ENCODE results near the gene MRPL39.

Gene MRPL39

DNA sequence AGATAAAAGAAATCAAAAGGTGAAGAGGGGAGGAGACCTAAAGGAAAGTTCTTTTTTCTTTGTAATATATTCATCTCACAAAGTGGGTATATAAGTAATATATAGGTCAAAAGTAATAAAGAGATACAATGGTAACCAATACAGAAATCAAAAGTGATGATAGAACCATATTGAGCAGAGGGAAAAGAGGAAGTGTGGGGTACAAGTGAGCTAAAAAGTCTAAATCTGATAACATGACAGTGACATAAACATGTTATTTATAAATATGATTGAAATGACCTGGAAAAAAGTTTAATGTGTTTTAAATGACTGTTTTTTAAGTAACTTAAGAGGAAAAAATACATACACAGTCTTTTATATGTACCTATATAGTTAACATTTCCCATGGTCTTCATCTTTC, 70.5 kb downstream of the MRPL39 start:
- no peak for DNase-seq

DNA sequence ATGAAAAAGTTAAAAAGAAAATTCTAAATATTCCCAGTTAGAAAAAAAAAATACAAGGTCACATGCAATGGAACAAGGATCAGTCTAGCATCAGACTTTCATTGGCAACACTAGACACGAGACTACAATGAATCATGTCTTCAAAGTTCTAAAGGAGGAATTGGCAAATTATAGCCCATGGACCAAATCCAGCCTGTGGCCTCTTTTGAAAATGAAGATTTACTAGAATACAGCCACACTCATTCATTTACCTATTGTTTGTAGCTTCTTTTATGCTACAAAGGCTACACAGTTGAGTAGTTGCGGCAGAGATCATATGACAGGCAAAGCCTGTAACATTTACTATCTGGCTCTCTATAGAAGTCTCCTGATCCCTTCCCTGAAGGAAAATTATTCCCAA, 71.4 kb downstream of the MRPL39 start:
- DNase-seq, result no peak

Measured in inflammatory macrophage (primary cell).